B cell (primary cell): ENCODE measurements around the gene EBF3. TPM values are rescaled to one million over a fixed set of nuclear protein-coding genes. Genes with fewer than 3 reads are reported as not detected.

Experiments used
- ATAC-seq: fragments of 200-7000 bp; cut with Tn5 transposase; one replicate; pipeline ENCODE4 v1.10.0; 2021; ENCODE audit warnings: low read depth, mild to moderate bottlenecking, moderate number of reproducible peaks, moderate library complexity
- CTCF ChIA-PET: fragments of 350-600 bp; sonication (Branson Sonifier 250); formaldehyde crosslinking; loops from one replicate; lab custom pipeline; 2021; ENCODE audit warnings: antibody characterized with exemption, inconsistent platforms; lab: Charles Lee
- POLR2A ChIA-PET: fragments of 350-600 bp; sonication (Branson Sonifier 250); formaldehyde crosslinking; loops from one replicate; lab custom pipeline; 2021; ENCODE audit warnings: antibody characterized with exemption; lab: Charles Lee
- DNase-seq: peaks from one replicate; pipeline ENCODE4 v3.0.0; 2013
- H2AFZ ChIP-seq: 2 replicates; pipeline ENCODE4 v1.6.1; 2012; ENCODE audit warnings: mild to moderate bottlenecking, low read depth, low read length; ENCODE audit not compliant: insufficient read depth, poor library complexity, severe bottlenecking
- H3K27ac ChIP-seq, 2 donors: 1 replicate in 1 of 2; 2 replicates in 1 of 2; pipeline ENCODE4 v1.5.1; 2012 to 2013; ENCODE audit warnings: low read length in 2 of 2, mild to moderate bottlenecking in 2 of 2, moderate library complexity in 1 of 2
- H3K27me3 ChIP-seq, 4 experiments: fragments of 200-600 bp in 1 of 4; sonication (generic) in 1 of 4; replicated peaks in 1 of 4; 1 replicate in 2 of 4; 2 replicates in 2 of 4; pipeline versions ENCODE4 v1.6.1 to v1.7.0; 2013 to 2016; ENCODE audit warnings: low read length in 3 of 4, mild to moderate bottlenecking in 2 of 4, mixed read lengths in 1 of 4, moderate library complexity in 1 of 4; ENCODE audit not compliant: insufficient read depth in 4 of 4, control insufficient read depth in 3 of 4; ENCODE audit errors: control extremely low read depth in 1 of 4
- H3K36me3 ChIP-seq, 2 experiments: replicated peaks in 1 of 2; 1 replicate in 1 of 2; 2 replicates in 1 of 2; pipeline versions ENCODE4 v1.6.1 to v1.7.1; 2013; ENCODE audit warnings: low read length in 1 of 2; ENCODE audit not compliant: insufficient read depth in 2 of 2, control insufficient read depth in 1 of 2; ENCODE audit errors: control extremely low read depth in 1 of 2, extremely low read depth in 1 of 2
- H3K4me1 ChIP-seq, 2 donors: fragments of 200-600 bp in 1 of 2; sonication (generic) in 1 of 2; 1 replicate in 1 of 2; 2 replicates in 1 of 2; pipeline versions ENCODE4 v1.5.1 to v1.6.1; 2013 to 2017; ENCODE audit warnings: low read length in 2 of 2; ENCODE audit not compliant: control insufficient read depth in 2 of 2, insufficient read depth in 2 of 2
- H3K4me2 ChIP-seq: replicated peaks from 2 replicates; pipeline ENCODE3; 2012; ENCODE audit warnings: mild to moderate bottlenecking, low read depth, low read length; ENCODE audit not compliant: poor library complexity, severe bottlenecking
- H3K4me3 ChIP-seq, 5 experiments: fragments of 200-600 bp in 1 of 5; sonication (generic) in 1 of 5; 1 replicate in 3 of 5; 2 replicates in 2 of 5; pipeline versions ENCODE4 v1.5.1 to v1.7.0; 2011 to 2016; ENCODE audit warnings: low read length in 4 of 5, mild to moderate bottlenecking in 4 of 5, low read depth in 2 of 5, control low read depth in 1 of 5, moderate library complexity in 1 of 5; ENCODE audit not compliant: insufficient read depth in 1 of 5; ENCODE audit errors: control extremely low read depth in 1 of 5, extremely low read depth in 1 of 5
- H3K79me2 ChIP-seq: fragments of 200-600 bp; sonication (generic); one replicate; pipeline ENCODE4 v1.6.0; 2016; ENCODE audit warnings: low read length; ENCODE audit not compliant: control insufficient read depth, insufficient read depth
- H3K9ac ChIP-seq: fragments of 200-600 bp; sonication (generic); 2 replicates; pipeline ENCODE4 v1.6.1; 2017; ENCODE audit warnings: mild to moderate bottlenecking, low read length, moderate library complexity
- H3K9me3 ChIP-seq, 3 donors: one replicate each; pipeline versions ENCODE4 v1.6.1 to v1.7.1; 2013; ENCODE audit warnings: low read length in 2 of 3; ENCODE audit not compliant: control insufficient read depth in 2 of 3, insufficient read depth in 1 of 3; ENCODE audit errors: control extremely low read depth in 1 of 3
- H4K20me1 ChIP-seq: 2 replicates; pipeline ENCODE4 v1.6.0; 2012; ENCODE audit warnings: mild to moderate bottlenecking, low read length; ENCODE audit not compliant: insufficient read depth, control insufficient read depth, poor library complexity, severe bottlenecking
- H3K27ac Mint-ChIP-seq: one replicate; pipeline ENCODE4 v1.8.0; 2021; ENCODE audit warnings: mixed read lengths
- H3K27me3 Mint-ChIP-seq: one replicate; pipeline ENCODE4 v1.8.0; 2021; ENCODE audit warnings: mixed read lengths
- H3K4me1 Mint-ChIP-seq: one replicate; pipeline ENCODE4 v1.8.0; 2021; ENCODE audit warnings: mixed read lengths
- H3K4me3 Mint-ChIP-seq: one replicate; pipeline ENCODE4 v1.8.0; 2021; ENCODE audit warnings: mixed read lengths
- H3K9me3 Mint-ChIP-seq: one replicate; pipeline ENCODE4 v1.8.0; 2022; ENCODE audit warnings: mixed read lengths; ENCODE audit not compliant: insufficient read depth
- CTCF ChIP-seq: fragments of 200-600 bp; IDR thresholded peaks from one replicate; pipeline ENCODE4 v1.8.0; 2022; ENCODE audit warnings: antibody characterized with exemption, mild to moderate bottlenecking
- EZH2 ChIP-seq: IDR thresholded peaks from 2 replicates; pipeline ENCODE4 v1.6.1; 2012; ENCODE audit warnings: borderline replicate concordance, low read depth, mild to moderate bottlenecking, moderate library complexity, low read length; ENCODE audit not compliant: insufficient read depth, poor library complexity, severe bottlenecking
- WGBS: methylation state at CpG from one replicate; pipeline ENCODE4 v1.1.5; 2013; ENCODE audit warnings: missing lambda C conversion rate; ENCODE audit not compliant: insufficient coverage; 5-methylcytosine and 5-hydroxymethylcytosine counted together
- intact Hi-C: fragments of 100-400 bp; cut with micrococcal nuclease; formaldehyde crosslinking; loops from one replicate; pipeline ENCODE4 v1.10.0; 2022
- polyA plus RNA-seq: library from polyadenylated mRNA; depleted of rRNA; stranded (reverse); fragments of >200 nt; gene quantifications from 2 replicates; pipeline ENCODE4 v1.2.3, GENCODE V29; 2012
- total RNA-seq, 2 donors: library from RNA; stranded (reverse); fragments of 120-200 nt in 1 of 2; gene quantifications; 1 replicate in 1 of 2; 2 replicates in 1 of 2; pipeline versions ENCODE4 v1.2.3 to v1.2.4, GENCODE V29; 2013 to 2022

The EBF3 gene
- total and polyA plus RNA-seq, 2 donors (not counting 1 experiment from before 2014, with no cell fraction given): not detected

- ATAC-seq (no peak), DNase-seq (no peak)
- no peaks in the 10 kb centered on the region for H3K4me1 ChIP-seq
- no peak overlapping the region for H3K4me3 Mint-ChIP-seq
- H3K9me3 Mint-ChIP-seq: peaks cover 10% of the 10 kb centered on the region
- no peak overlapping the region for H3K4me3 ChIP-seq
- H3K4me1 Mint-ChIP-seq: no peaks in the 10 kb centered on the region
- peaks cover 3% of the 10 kb centered on the region for H3K27me3 Mint-ChIP-seq
- H3K27ac ChIP-seq: no peak overlapping the region
- POLR2A ChIA-PET: no interaction called here
- no peak overlapping the region for H2AFZ ChIP-seq
- intact Hi-C loops: no loop called here
- no peaks in the 10 kb centered on the region for H3K27me3 ChIP-seq
- CTCF ChIA-PET: no interaction called here
- H3K9me3 ChIP-seq: peaks cover 0 to 34% (median 6%) of the 10 kb centered on the region in 3 donors
- no peaks in the 10 kb centered on the region for H4K20me1 ChIP-seq
- 97% methylated on average over 9 of the region's 9 CpGs for WGBS
- no peak overlapping the region for H3K9ac ChIP-seq
- H3K79me2 ChIP-seq: no peaks in the 10 kb centered on the region
- H3K4me2 ChIP-seq: no peak overlapping the region
- H3K27ac Mint-ChIP-seq: no peak overlapping the region
- TF ChIP-seq CTCF (no peak), EZH2 (no peak)
- H3K36me3 ChIP-seq: no peaks in the 10 kb centered on the region
Measured at GRCh38 chr10:129809431-129809830, 154.6 kb downstream of the EBF3 start.

GRCh38 chr10:129808092-129808983 lies 155.7 kb downstream of the EBF3 start:
- H3K27ac Mint-ChIP-seq: no peak overlapping the region
- no peaks in the 10 kb centered on the region for H3K79me2 ChIP-seq
- H3K4me3 ChIP-seq: no peak overlapping the region
- CTCF ChIA-PET: no interaction called here
- no peak overlapping the region for H3K27ac ChIP-seq
- WGBS: 92% methylated on average over 26 of the region's 26 CpGs
- no peaks in the 10 kb centered on the region for H3K4me1 ChIP-seq
- H3K4me3 Mint-ChIP-seq: no peak overlapping the region
- no peaks in the 10 kb centered on the region for H4K20me1 ChIP-seq
- ATAC-seq (no peak), DNase-seq (no peak)
- H3K9me3 ChIP-seq: peaks cover 1 to 32% (median 15%) of the 10 kb centered on the region in 3 donors
- TF ChIP-seq EZH2 (no peak), CTCF (no peak)
- no peaks in the 10 kb centered on the region for H3K36me3 ChIP-seq
- H3K4me2 ChIP-seq: no peak overlapping the region
- no peak overlapping the region for H2AFZ ChIP-seq
- H3K9me3 Mint-ChIP-seq: peaks cover 17% of the 10 kb centered on the region
- H3K4me1 Mint-ChIP-seq: no peaks in the 10 kb centered on the region
- H3K27me3 Mint-ChIP-seq: peaks cover 3% of the 10 kb centered on the region
- POLR2A ChIA-PET: no interaction called here
- intact Hi-C loops: no loop called here
- no peaks in the 10 kb centered on the region for H3K27me3 ChIP-seq
- no peak overlapping the region for H3K9ac ChIP-seq
